ENCODE results near the gene TBC1D14.

DNA sequence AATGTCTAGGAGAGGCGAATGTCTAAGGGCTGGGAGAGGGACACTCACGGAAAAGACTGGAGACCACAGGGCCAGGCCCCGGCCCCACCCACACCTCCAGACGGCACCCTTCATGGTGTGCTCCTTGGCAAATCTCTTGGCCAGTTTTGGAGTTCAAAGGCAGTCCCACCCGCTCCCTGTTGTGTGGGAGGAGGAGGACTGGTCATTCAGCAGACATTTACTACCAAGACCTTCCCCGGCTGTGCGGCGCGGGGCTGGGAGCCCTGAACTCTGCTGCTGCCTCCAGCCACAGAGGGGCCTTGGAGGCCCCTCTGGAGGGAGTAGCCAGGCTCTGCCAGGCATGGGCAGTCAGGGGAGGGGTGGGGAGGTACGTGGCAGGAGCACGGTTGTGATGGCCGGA lies 8.7 kb upstream of the TBC1D14 start:
- no peak for TF ChIP-seq YY1 (IDR thresholded peaks at IDR 0.05; ENCODE audit: low read depth, low read length)
- no peak for TF ChIP-seq CHD1 (IDR thresholded peaks at IDR 0.05; ENCODE audit: low read depth, low read length)
- TF ChIP-seq POLR2A (IDR thresholded peaks at IDR 0.05; ENCODE audit: control extremely low read depth in 1 of 2, low read depth in 2 of 2, low read length in 2 of 2) = no peak
- no peak for TF ChIP-seq CEBPB (IDR thresholded peaks at IDR 0.05; ENCODE audit: low read depth, low read length)
- no peak for TF ChIP-seq TEAD4 (IDR thresholded peaks at IDR 0.05; ENCODE audit: low read depth, low read length)
- no peak for TF ChIP-seq CHD2 (IDR thresholded peaks at IDR 0.05; ENCODE audit: low read length)
- TF ChIP-seq SIX5 (IDR thresholded peaks at IDR 0.05; ENCODE audit: low read depth, low read length) = no peak
- TF ChIP-seq TAF1 (IDR thresholded peaks at IDR 0.05; ENCODE audit: low read depth, low read length) = no peak
- TF ChIP-seq, protein P1, sequence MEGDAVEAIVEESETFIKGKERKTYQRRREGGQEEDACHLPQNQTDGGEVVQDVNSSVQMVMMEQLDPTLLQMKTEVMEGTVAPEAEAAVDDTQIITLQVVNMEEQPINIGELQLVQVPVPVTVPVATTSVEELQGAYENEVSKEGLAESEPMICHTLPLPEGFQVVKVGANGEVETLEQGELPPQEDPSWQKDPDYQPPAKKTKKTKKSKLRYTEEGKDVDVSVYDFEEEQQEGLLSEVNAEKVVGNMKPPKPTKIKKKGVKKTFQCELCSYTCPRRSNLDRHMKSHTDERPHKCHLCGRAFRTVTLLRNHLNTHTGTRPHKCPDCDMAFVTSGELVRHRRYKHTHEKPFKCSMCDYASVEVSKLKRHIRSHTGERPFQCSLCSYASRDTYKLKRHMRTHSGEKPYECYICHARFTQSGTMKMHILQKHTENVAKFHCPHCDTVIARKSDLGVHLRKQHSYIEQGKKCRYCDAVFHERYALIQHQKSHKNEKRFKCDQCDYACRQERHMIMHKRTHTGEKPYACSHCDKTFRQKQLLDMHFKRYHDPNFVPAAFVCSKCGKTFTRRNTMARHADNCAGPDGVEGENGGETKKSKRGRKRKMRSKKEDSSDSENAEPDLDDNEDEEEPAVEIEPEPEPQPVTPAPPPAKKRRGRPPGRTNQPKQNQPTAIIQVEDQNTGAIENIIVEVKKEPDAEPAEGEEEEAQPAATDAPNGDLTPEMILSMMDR (IDR thresholded peaks at IDR 0.05; ENCODE audit: control extremely low read depth in 1 of 3, insufficient read depth in 1 of 3, low read depth in 1 of 3, low read length in 3 of 3) = no peak
- TF ChIP-seq SRF (IDR thresholded peaks at IDR 0.05; ENCODE audit: low read depth, low read length) = no peak
